ENCODE results near the gene GLG1. TPM values are rescaled to one million over a fixed set of nuclear protein-coding genes. Genes with fewer than 3 reads are reported as not detected.
"Not testable (repeated sequence)": the region's sequence is repeated elsewhere in the genome, so short reads cannot be mapped to it uniquely, and the experiment has no call there.

Gene GLG1
- total RNA-seq, 1 experiment from 2014 or later = 135 TPM

GRCh38 chr16:74398212-74398895 lies 208.6 kb downstream of the GLG1 start:
- not testable (repeated sequence) for H3K27ac ChIP-seq (ENCODE audit: insufficient read length, low read depth, low read length); H2BK5ac ChIP-seq (ENCODE audit: insufficient read length, low read length); H3K4me2 ChIP-seq (ENCODE audit: insufficient read depth, insufficient read length, low read length); H3K79me2 ChIP-seq (ENCODE audit: insufficient read depth, low read length); H2BK15ac ChIP-seq (ENCODE audit: low read depth, low read length); H3K36me3 Mint-ChIP-seq (ENCODE audit: insufficient read depth in 1 of 3, low read depth in 3 of 3); H3K18ac ChIP-seq (ENCODE audit: insufficient read length, low read depth, low read length); H3K23me2 ChIP-seq (ENCODE audit: insufficient read length, low read depth, low read length, poor library complexity, severe bottlenecking); H3K27me3 Mint-ChIP-seq (ENCODE audit: low read depth); H3K4me1 Mint-ChIP-seq; H3K23ac ChIP-seq (ENCODE audit: insufficient read length, low read depth, low read length); H4K20me1 ChIP-seq (ENCODE audit: control insufficient read depth, insufficient read depth, insufficient read length); H2AK5ac ChIP-seq (ENCODE audit: insufficient read length, low read length); H3K9ac ChIP-seq (ENCODE audit: extremely low read depth, insufficient read length, low read length); H3K27me3 ChIP-seq (ENCODE audit: insufficient read depth, low read length); H3K4me1 ChIP-seq (ENCODE audit: insufficient read depth, low read length); H2BK12ac ChIP-seq (ENCODE audit: insufficient read length, low read depth, low read length); H2BK20ac ChIP-seq (ENCODE audit: low read depth, low read length, poor library complexity, severe bottlenecking); H3K4me3 Mint-ChIP-seq; H3K14ac ChIP-seq (ENCODE audit: insufficient read depth, low read length); H3K9me3 Mint-ChIP-seq; H4K8ac ChIP-seq (replicated peaks; ENCODE audit: insufficient read length, low read depth, low read length); H2BK120ac ChIP-seq (ENCODE audit: low read depth, low read length, poor library complexity, severe bottlenecking); H4K5ac ChIP-seq (ENCODE audit: insufficient read length, low read depth, low read length); H4K91ac ChIP-seq (ENCODE audit: insufficient read length, low read depth, low read length); H3K79me1 ChIP-seq (ENCODE audit: insufficient read depth, low read depth, low read length, poor library complexity, severe bottlenecking); H2AFZ ChIP-seq (ENCODE audit: low read length); H3K56ac ChIP-seq (ENCODE audit: insufficient read length, low read depth, low read length); H3K27ac Mint-ChIP-seq; H3K9me3 ChIP-seq (ENCODE audit: control insufficient read depth, low read depth, low read length); H3K4ac ChIP-seq (ENCODE audit: low read depth, low read length); H3T11ph ChIP-seq (ENCODE audit: low read length)
- DNase-seq = peak; percentile 25
- no CpG with 5 or more reads among the region's 15 CpGs for WGBS (ENCODE audit: extremely low coverage, insufficient read length, low lambda C conversion rate)

Other genes starting within 250 kb of the GLG1 start
- 1.6 and 2.6 TPM in 2 replicates for gene NPIPB15, start 230.8 kb downstream of the GLG1 start, total RNA-seq (2021)
- 0.31 and 0.37 TPM in 2 replicates for gene CLEC18B, start 185.6 kb downstream of the GLG1 start, total RNA-seq (2021)
- gene RFWD3, start 59.8 kb upstream of the GLG1 start, total RNA-seq (2021) = 114 and 120 TPM in 2 replicates
- gene MLKL, start 93.7 kb upstream of the GLG1 start, total RNA-seq (2021) = 0.37 and 0.42 TPM in 2 replicates
- 25.1 and 26.6 TPM in 2 replicates for gene FA2H, start 167.7 kb upstream of the GLG1 start, total RNA-seq (2021)

Measured in H9 (cell line).